GM18870 (cell line): ENCODE measurements around the gene GLT1D1.
A peak's percentile ranks its signal among the peaks of the same experiment; 100 is the strongest.

Source experiments
- ATAC-seq: cut with Tn5 transposase; IDR thresholded peaks from one replicate; pipeline ENCODE4 v1.9.1; 2021; ENCODE audit warnings: moderate library complexity; ENCODE audit not compliant: unreplicated experiment

Gene GLT1D1

DNA sequence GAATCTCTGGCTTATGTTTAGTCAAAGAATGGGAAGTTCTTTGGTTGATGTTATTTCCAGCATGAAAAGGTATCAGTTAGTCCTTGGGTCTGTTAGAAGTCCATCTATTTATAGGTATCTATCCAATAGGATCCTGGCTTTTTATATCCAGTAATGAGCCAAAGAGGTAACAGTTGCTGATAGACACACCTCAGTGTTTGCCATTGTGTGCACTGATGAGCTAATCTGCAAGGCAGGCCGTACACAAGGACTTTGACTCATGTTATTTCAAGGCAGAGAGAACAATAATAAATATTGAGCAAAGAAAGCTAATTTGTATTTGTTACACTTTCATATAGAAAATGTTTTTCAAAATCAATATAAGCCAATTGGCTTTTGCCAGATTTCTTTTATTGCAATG is 56.4 kb downstream of the GLT1D1 start:
- ATAC-seq = no peak

DNA sequence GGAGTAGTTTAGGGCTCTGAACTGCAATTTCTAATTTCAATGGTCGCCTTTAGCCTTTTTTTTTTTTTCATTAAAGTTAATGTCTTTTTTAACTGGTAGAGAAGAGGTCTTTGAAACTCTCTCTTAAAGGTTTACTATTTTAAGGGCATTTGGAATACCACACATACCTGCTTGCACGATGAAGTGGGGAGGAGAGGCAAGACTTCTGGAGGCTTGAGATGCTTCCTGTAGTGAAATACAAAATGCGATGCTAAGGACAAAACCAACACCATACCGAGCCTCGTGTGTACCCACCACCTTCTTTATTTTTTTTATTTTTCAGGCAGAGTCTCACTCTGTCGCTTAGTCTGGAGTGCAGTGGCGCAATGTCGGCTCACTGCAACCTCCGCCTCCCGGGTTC is 57.4 kb downstream of the GLT1D1 start:
- ATAC-seq = no peak

DNA sequence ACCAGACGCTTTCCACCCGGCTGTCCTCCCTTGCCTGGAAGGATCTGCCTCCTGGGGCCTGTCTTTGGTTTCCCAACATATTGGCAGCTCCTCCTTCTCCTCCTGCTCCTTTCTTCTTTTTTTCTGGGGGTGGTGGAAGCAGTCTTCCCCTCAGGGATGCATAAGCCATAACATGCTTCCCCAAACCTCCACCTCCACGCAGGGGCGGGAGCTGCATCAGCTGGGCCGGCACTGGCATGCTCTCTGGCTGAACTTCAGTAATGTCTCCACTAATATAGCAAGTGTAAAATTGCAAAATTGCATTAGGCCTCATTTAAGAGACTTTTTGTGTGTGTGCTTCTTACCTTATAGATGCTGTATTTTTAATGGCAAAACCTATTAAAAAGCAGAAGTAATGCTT is 58.6 kb downstream of the GLT1D1 start:
- ATAC-seq = no peak

DNA sequence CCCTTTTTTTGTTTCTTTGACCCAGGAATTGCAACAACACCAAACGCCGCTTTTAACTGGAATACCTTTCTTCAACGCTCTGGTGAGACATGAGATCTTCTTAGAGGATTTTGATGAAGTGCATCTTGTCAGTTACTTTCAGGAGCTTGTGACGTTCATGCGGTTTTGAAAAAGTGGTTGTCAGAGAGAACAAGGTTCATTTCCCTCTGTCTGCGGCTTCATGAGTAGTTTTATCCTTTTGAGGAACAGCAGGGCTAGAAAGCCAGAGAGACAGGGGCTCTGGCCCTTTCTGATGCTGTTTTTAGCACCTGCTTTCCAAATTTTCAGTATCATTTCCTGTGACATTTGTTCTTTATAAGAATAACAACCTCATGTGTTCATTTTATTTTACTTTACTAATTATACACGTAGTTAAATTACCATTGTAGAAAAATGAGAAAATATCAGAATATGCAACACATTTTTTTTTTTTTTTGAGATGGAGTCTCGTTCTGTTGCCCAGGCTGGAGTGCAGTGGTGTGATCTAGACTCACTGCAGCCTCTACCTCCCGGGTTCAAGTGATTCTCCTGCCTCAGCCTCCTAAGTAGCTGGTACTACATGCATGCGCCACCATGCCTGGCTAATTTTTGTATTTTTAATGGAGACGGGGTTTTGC is 61.8 kb downstream of the GLT1D1 start:
- peak; percentile 99 for ATAC-seq

DNA sequence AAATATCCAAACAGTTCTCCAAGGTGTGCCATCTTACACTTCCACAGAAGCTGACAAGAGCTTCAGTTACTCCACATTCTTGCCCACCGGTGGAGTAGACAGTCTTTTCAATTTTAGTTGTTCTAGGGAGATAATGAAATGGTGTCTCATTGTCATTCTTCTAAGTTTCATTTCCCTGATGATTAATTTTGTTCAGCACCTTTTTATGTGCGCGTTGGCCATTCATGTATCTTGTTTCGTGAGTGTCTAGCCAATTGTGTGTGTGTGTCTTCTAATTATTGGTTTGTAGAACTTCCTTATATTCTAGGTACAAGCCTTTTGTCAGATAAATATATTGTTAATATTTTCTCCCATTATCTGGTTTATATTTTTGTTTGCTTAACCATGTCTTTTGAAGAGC is 63.1 kb downstream of the GLT1D1 start:
- ATAC-seq = no peak

DNA sequence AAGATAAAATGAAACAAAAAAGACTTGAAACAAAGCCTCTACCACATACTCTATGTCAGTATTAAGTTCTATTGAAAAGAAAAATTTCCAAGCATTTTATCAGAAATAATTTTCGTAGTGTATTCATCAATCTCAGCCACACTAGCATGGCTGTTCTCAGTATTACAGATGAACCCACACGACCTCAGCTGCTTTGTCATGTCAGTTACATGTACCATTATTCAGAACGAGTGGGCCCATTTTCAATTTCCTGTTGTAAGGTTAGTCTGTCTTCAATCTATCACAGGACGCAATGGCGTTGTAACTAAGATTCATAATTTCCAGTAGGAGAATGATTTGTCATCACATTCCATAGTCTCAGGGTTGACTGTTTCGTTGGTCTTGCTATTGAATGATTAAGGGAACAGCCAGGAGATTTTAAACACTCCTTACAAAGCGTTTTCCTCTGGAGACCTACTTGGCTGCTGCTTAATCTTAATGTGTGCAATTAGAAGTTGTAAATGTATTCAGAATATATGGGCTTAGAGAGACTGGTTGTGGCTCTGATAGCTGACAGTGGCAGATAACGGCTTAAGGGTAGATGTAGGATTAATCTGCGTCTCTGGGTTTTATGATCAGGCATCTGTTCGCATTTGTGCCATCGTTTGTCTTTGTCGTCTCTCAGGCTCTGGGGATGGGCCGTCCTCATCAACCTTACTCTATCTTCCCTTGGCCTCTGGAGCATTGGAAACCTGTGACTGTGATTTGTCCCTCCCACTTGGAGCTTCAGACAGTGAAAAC is 65.4 kb downstream of the GLT1D1 start:
- no peak for ATAC-seq

DNA sequence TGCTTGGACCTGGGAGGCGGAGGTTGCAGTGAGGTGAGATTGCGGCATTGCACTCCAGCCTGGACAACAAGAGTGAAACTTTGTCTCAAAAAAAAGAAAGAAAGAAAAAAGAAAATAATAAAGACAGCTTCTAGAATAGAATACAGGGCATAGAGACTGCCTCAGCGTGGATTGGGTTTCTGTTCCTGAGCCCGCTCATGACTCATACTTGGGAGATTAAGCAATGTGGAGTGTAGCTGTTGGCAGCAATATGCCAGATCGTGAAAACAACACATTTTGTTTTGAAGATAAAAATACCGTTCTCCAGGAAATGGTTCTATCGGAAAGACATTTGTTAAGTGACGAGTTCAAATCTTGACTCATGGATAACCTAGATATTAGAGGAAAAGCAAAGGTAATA is 67.2 kb downstream of the GLT1D1 start:
- no peak for ATAC-seq

DNA sequence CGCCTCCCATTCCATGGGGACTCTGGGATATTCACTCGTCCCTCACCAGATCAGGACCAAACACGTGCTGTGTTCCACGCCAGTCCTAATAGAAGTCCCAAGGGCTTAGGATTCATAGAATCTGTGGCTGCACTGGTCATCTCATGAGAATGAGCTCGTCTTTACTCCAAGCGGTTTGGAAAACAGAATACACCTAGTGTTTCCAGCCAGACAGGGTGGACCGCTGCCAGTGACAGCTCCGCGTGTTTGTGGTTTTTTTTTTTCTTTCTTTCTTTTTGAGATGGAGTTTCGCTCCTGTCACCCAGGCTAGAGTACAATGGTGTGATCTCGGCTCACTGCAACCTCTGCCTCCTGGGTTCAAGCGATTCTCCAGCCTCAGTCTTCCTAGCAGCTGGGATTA is 75.1 kb downstream of the GLT1D1 start:
- ATAC-seq = no peak

DNA sequence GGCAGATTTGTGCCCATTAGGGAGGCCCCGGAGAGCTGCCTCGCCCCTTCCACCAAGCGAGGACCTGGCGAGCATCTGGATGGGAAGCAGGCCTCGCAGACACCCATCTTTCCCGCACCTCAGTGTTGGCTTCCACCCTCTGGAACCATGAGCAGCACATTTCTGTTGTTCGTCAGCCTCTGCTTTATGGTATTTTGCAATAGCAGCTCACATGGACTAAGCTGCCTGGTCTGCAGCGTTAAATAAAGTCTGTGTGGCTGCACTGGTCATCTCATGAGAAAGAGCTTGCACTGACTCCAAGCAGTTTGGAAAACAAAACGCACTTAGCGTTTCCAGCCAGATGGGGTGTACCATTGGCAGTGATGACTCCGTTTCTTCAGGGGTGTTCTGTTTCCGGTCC is 75.8 kb downstream of the GLT1D1 start:
- ATAC-seq = no peak

DNA sequence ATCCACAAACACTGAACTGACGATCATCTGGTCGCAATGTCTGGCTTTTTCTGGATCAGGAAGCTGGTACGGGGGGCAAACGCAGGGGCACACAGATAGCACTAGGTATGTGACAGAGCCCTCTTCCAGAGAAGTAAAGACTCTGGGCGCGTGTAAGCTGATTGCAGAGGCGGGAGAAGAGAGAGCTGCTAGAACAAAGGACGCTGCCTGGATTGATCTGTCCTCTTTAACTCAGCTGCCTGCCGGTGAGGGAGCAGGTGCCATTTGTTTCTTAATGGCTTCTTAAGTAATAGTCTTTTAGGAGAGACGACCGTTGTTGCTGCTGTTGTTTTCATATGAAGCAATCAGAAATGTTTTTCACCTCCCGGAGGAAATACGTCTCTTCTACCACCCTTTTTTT is 77.3 kb downstream of the GLT1D1 start:
- no peak for ATAC-seq

DNA sequence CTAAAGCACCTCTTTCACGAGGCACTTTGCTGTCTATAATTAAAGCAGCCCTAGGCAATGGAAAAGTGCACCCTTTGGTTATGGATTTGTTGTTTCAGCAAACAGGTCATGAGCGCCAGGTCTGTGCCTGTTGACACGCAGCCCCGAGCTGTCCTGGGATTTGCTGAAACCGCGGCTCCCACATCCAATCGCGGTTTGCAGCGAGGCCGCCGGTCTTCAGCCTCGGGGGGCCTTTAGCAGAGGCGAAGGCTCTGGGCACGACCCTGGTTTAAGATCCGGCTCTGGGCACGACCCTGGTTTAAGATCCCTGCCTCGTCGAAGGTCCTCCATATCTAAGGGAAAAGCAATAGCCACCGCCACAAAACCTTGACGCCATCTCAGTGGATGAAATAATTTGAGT is 79.2 kb downstream of the GLT1D1 start:
- ATAC-seq = no peak

DNA sequence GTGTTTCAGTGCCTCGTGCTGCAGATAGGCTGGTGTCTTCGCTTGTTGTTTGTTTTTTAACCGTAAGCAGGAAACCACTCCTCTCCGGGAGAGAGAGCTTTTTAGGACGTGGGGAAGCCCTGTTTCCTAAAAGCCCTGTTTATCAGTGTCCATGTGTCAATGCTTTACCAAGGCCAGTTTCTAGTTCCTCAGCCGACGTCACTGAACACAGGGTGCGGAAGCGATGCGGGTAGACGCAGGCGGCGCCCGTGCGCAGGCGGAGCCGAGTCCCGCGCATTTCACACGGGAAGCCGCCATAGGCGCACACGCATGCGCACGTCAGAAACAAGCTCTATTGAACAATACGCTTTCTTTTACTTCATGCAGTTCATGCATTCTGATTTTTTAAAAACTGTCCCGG is 79.8 kb downstream of the GLT1D1 start:
- no peak for ATAC-seq

DNA sequence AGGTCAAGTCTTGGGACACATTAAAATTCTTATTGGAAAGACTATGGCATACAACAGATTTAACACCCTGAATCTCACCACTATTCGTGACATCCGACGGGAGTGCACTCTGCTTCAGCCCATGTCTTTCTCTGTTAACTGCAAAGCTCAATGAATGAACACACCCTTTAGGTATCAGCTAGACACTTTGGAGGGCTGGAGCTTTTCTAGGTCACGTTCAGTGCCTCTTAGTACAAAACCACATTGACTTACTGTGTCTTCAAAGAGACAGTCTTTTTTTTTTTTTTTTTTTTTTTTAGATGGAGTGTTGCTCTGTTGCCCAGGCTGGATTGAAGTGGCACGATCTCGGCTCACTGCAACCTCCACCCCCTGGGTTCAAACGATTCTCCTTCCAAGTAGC is 80.6 kb downstream of the GLT1D1 start:
- ATAC-seq = no peak

DNA sequence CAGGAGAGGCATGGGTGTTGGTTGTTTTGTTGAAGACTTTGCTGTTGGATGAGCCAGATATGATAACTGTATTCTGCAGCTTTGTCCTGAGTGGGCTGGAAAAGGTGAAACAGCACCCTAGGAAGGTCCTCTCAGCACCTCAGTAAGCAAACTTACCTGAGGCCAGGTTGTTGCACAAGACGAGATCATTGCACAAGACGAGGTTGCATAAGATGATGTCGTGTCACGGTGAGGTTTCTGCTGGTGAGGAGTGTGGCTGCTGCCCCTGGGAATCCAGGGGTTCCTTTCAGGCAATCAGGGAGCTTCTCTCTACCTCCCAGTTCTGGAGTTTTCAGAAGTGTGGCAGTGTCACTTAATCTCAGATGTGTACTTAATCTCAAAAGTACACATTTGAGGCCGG is 85.6 kb downstream of the GLT1D1 start:
- no peak for ATAC-seq

DNA sequence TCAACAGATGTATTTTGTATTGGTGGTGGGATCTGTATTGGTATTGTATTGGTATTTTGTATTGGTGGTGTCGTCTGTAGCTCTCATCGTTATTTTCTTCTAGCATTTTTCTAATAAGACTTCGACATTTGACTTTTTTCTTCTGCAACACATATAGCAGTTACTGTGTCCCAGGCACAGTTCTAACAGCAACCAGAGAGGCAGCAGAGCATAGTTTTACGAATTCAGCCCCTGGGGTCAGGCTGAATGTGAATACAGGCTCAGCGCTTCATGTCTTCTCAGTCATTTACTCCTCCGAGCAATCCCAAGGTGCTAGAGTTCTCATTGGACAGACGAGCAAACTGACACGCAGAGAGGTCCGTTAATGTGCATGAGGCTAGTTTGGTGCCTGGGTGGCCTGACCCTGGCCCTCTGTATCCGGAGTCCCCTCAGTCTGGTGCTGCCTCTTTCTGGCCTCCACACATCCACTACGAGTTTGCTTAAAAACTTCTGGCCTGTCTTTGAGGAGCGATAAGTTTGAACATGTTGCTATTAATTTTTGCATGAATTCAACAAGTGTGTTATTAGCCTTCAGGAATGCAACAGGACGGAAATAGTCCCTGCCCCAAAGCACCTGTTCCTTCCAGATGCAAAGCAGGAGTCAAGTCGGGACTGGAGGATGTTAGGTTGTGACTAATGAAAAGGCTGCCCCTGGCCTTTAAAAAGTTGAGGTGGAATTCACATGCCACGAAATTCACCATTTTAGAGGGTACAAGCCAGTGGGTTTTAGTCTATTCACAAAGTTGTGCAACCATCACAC is 87.0 kb downstream of the GLT1D1 start:
- ATAC-seq = no peak

DNA sequence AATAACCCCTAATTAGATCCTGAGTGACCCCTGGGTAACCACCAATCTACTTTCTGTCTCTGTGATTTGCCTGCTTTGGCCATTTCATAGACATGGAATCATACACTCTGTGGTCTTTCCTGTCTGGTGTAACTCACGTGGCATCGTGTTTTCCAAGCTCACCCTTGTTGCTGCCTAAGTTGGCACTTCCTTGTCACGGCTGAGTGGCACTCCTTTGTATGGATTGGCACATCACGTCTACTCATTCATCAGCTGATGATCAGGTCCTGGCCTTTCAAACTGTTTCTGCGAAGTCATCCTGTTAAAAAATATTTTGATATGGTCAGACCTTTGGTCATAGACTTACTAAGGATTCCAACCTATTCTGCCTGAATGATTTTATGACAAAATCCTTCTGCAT is 87.7 kb downstream of the GLT1D1 start:
- ATAC-seq = no peak

DNA sequence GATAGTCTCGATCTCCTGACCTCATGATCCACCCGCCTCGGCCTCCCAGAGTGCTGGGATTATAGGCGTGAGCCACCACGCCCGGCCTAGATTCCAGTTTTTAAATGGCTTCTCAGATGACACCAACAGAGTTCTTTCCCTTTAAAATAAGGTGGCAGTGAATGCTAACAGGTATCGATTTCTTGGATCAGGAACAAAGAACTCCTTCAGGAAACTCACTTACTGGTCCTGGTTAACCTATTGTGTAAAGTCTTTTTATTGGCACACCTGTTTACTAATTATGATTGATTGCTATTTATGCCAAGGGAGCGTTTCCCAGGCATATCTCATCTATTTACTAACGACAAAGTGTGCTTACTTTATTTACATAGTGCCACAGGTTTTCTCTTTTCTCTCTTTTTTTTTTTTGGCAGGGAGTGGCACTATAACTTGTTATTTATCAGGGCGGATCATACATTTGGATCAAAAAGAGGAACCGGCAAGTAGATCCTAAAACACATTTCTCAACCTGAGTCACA is 89.7 kb downstream of the GLT1D1 start:
- ATAC-seq = no peak

DNA sequence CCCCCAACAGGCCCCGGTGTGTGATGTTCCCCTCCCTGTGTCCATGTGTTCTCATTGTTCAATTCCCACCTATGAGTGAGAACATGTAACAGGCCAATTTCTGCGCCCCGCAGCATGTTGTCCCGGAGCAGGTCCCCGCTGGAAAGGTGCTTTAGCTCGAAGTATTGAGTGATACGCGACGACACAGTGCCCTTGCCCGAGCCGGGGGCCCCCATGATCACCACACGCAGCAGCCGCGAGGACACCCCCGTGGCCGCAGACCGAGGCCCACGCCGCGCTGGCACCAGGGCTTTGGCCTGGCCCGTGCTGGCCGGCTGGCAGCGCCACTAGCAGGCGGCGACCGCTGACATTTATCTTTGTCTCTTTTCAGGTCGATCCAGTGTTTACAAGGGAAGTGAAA is 91.7 kb downstream of the GLT1D1 start:
- ATAC-seq = no peak

DNA sequence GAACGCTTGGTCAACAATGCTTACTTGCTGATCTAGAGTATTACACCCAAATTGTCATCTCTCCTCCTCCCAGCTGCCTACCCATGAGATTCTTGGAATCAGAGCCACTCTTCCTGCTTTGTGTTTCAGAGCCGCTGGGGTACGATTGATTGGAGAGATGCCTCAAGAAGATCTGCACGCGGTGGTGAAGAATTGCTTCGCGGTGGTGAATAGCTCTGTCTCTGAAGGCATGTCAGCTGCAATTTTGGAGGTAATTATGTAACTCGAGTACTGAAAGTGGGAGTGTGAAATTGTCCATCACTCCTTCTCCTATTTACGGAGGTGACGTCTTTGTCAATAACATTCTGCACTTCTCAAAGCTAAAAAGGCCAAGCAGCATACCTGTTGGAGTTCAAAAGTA is 93.9 kb downstream of the GLT1D1 start:
- ATAC-seq = no peak

DNA sequence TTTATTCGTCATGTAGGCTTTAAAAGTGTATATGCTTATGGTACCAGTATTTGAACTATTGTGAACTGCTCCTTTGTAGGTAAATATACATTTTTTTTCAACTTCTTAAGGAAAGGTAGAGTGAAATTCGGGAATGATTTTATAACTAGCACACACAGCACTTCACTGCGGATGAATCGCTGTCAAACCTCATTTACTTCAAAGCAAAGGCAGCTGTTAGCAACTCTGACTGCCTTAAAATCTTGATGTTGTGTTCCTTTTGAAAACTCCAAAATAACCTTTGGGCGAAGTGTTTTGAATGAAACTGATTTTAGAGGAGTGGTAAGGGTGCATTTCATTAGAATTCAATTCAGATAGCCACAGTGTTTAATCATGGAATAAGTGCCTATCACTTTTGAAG is 95.8 kb downstream of the GLT1D1 start:
- ATAC-seq = no peak

DNA sequence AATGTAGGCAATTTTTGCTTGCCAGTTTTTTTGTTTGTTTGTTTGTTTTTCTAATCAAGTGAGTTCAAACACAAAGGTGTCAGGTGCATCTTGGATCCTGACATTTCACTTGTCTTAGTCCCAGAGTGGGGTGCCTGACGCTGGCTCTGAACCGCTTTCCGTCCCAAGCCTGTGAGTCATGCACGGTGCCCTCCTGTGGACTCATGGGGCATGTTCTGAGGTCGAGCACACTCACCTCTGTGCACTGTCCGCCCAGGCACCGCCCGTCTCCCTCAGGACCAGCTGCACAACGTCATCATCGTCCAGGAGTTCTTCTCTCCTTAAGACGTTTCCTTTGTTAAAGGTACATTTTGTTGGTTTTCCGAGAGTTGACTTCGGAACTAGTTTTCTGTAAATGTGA is 98.2 kb downstream of the GLT1D1 start:
- ATAC-seq = no peak

DNA sequence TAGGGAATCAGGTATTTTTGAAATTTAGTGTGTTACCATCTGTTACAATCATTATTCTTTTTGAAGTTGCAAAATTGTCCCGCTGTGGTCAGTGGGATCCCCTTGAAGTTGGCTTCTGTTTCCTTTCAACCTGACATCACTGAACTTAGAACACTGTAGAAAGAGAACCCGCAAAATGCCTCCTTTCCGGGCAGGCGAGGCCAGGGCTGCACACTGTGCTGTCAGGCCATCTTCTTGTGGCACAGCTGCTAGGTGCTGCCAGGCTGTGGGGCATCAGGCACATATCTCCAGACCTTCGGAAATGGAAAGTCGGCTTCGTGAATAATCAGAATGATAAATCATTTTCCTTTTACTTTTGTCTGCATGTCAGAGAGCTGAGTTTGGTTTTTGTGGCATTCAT is 103.5 kb downstream of the GLT1D1 start:
- ATAC-seq = no peak
